Liver (tissue), 9 donors: ENCODE data around the gene THNSL1. TPM values are rescaled to one million over a fixed set of nuclear protein-coding genes. Genes with fewer than 3 reads are reported as not detected.

Source experiments
- DNase-seq: peaks from one replicate; pipeline ENCODE4 v3.0.0-alpha.2; 2017; ENCODE audit warnings: low spot score
- H3K27ac ChIP-seq, 2 donors: one replicate each; pipeline ENCODE4 v1.7.0; 2013; ENCODE audit warnings: inconsistent platforms in 2 of 2, low read length in 2 of 2, control low read depth in 1 of 2, low read depth in 1 of 2, mild to moderate bottlenecking in 1 of 2
- H3K27me3 ChIP-seq, 4 donors: one replicate each; pipeline versions ENCODE4 v1.6.1 to v1.7.0; 2013; ENCODE audit warnings: low read length in 3 of 4, inconsistent platforms in 1 of 4, mild to moderate bottlenecking in 1 of 4, moderate library complexity in 1 of 4; ENCODE audit not compliant: control insufficient read depth in 4 of 4, insufficient read depth in 4 of 4
- H3K36me3 ChIP-seq, 4 donors: one replicate each; pipeline versions ENCODE4 v1.6.1 to v1.7.0; 2013; ENCODE audit warnings: low read length in 3 of 4, mild to moderate bottlenecking in 3 of 4, low read depth in 1 of 4, moderate library complexity in 1 of 4; ENCODE audit not compliant: control insufficient read depth in 4 of 4, insufficient read depth in 3 of 4
- H3K4me1 ChIP-seq, 4 donors: one replicate each; pipeline versions ENCODE4 v1.6.1 to v1.7.0; 2013; ENCODE audit warnings: low read length in 3 of 4, mild to moderate bottlenecking in 3 of 4, moderate library complexity in 1 of 4; ENCODE audit not compliant: control insufficient read depth in 4 of 4, insufficient read depth in 4 of 4
- H3K4me3 ChIP-seq, 3 donors: one replicate each; pipeline versions ENCODE4 v1.6.1 to v1.7.0; 2013; ENCODE audit warnings: low read length in 3 of 3, control low read depth in 1 of 3, low read depth in 1 of 3, mild to moderate bottlenecking in 1 of 3
- H3K9ac ChIP-seq, 2 donors: one replicate each; pipeline ENCODE4 v1.7.0; 2013; ENCODE audit warnings: low read length in 2 of 2, mild to moderate bottlenecking in 2 of 2, moderate library complexity in 2 of 2, control low read depth in 1 of 2, low read depth in 1 of 2
- H3K9me3 ChIP-seq, 4 donors: one replicate each; pipeline versions ENCODE4 v1.6.1 to v1.7.0; 2013; ENCODE audit warnings: low read length in 3 of 4; ENCODE audit not compliant: control insufficient read depth in 4 of 4
- ATF3 ChIP-seq: IDR thresholded peaks from 2 replicates; pipeline ENCODE4 v1.6.1; 2016; ENCODE audit warnings: antibody characterized with exemption
- CTCF ChIP-seq: fragments of 150-350 bp; IDR thresholded peaks from 2 replicates; pipeline ENCODE4 v1.5.1; 2017; ENCODE audit warnings: improper control_type of control experiment, low read depth, low read length; ENCODE audit not compliant: missing input control
- EGR1 ChIP-seq, 2 donors: IDR thresholded peaks; 2 replicates each; pipeline ENCODE4 v1.6.1; 2016 to 2018; ENCODE audit warnings: antibody characterized with exemption in 2 of 2, low read depth in 2 of 2
- FOXA1 ChIP-seq: IDR thresholded peaks from 2 replicates; pipeline ENCODE4 v1.6.1; 2016; ENCODE audit warnings: antibody characterized with exemption
- FOXA2 ChIP-seq: IDR thresholded peaks from 2 replicates; pipeline ENCODE4 v1.6.1; 2016; ENCODE audit warnings: antibody characterized with exemption
- GABPA ChIP-seq, 2 donors: IDR thresholded peaks in 1 of 2; conservative IDR thresholded peaks in 1 of 2; 2 replicates each; pipeline ENCODE4 v1.6.1; 2016; ENCODE audit warnings: antibody characterized with exemption in 2 of 2, mild to moderate bottlenecking in 1 of 2, moderate library complexity in 1 of 2
- HNF4A ChIP-seq, 2 donors: conservative IDR thresholded peaks; 2 replicates each; pipeline ENCODE4 v1.6.1; 2016; ENCODE audit warnings: antibody characterized with exemption in 2 of 2, mild to moderate bottlenecking in 2 of 2
- HNF4G ChIP-seq: IDR thresholded peaks from 2 replicates; pipeline ENCODE4 v1.6.1; 2016; ENCODE audit warnings: antibody characterized with exemption
- JUND ChIP-seq, 2 donors: IDR thresholded peaks; 2 replicates each; pipeline ENCODE4 v1.6.1; 2016; ENCODE audit warnings: antibody characterized with exemption in 2 of 2
- MAX ChIP-seq: IDR thresholded peaks from 2 replicates; pipeline ENCODE4 v1.6.1; 2016; ENCODE audit warnings: antibody characterized with exemption
- NR2F2 ChIP-seq: IDR thresholded peaks from 2 replicates; pipeline ENCODE4 v1.6.1; 2016; ENCODE audit warnings: antibody characterized with exemption
- RAD21 ChIP-seq, 2 donors: IDR thresholded peaks; 2 replicates each; pipeline ENCODE4 v1.6.1; 2016; ENCODE audit warnings: antibody characterized with exemption in 2 of 2, mild to moderate bottlenecking in 2 of 2
- REST ChIP-seq: IDR thresholded peaks from 2 replicates; pipeline ENCODE4 v1.6.1; 2016; ENCODE audit warnings: antibody characterized with exemption, mild to moderate bottlenecking
- RXRA ChIP-seq, 2 donors: IDR thresholded peaks; 2 replicates each; pipeline ENCODE4 v1.6.1; 2017 to 2018; ENCODE audit warnings: antibody characterized with exemption in 2 of 2, mild to moderate bottlenecking in 1 of 2
- SP1 ChIP-seq: IDR thresholded peaks from 2 replicates; pipeline ENCODE4 v1.6.1; 2018; ENCODE audit warnings: antibody characterized with exemption, mild to moderate bottlenecking
- TAF1 ChIP-seq: conservative IDR thresholded peaks from 2 replicates; pipeline ENCODE4 v1.6.1; 2016; ENCODE audit warnings: antibody characterized with exemption, mild to moderate bottlenecking
- YY1 ChIP-seq: IDR thresholded peaks from 2 replicates; pipeline ENCODE4 v1.6.1; 2016; ENCODE audit warnings: antibody characterized with exemption, mild to moderate bottlenecking
- ZBTB33 ChIP-seq: IDR thresholded peaks from 2 replicates; pipeline ENCODE4 v1.6.1; 2016; ENCODE audit warnings: antibody characterized with exemption
- WGBS: extraction: QIAGEN DNeasy Blood & Tissue Kit; methylation state at CpG from one replicate; pipeline ENCODE4 v1.1.7; 2013; 5-methylcytosine and 5-hydroxymethylcytosine counted together
- polyA plus RNA-seq, 2 donors: library from polyadenylated mRNA; stranded (reverse) in 1 of 2; unstranded in 1 of 2; fragments of 200-250 nt in 1 of 2; fragments of >200 nt in 1 of 2; fragmentation: Nextera tagmentation in 1 of 2; extraction: Ambion mirVana in 1 of 2; gene quantifications; one replicate each; pipeline versions ENCODE4 v1.2.1 to v1.2.3, GENCODE V29; 2013 to 2015
- total RNA-seq, 2 donors: library from RNA; depleted of rRNA; stranded (reverse); fragments of >200 nt; gene quantifications; one replicate each; pipeline ENCODE4 v1.2.3, GENCODE V29; 2014
- donor health status: healthy.
- donor health status: healthy.
- donor health status: healthy.
- donor health status: healthy.
- donor health status: healthy.

Gene THNSL1
- total and polyA plus RNA-seq, 4 donors, result 5.0 to 8.2 (median 7.8) TPM

- no peaks in the 10 kb centered on the region for H3K27me3 ChIP-seq
- H3K4me1 ChIP-seq, result peaks cover 0 to 6% (median 0%) of the 10 kb centered on the region in 4 donors
- no peak overlapping the region for H3K4me3 ChIP-seq
- 94% methylated on average over 13 of the region's 13 CpGs for WGBS
- H3K9ac ChIP-seq, result no peak overlapping the region
- DNase-seq, result no peak
- H3K9me3 ChIP-seq, result no peaks in the 10 kb centered on the region
- H3K27ac ChIP-seq, result no peak overlapping the region
- no peak for TF ChIP-seq HNF4G
- TF ChIP-seq MAX, result no peak
- TF ChIP-seq REST, result no peak
- no peak for TF ChIP-seq ZBTB33
- TF ChIP-seq GABPA (IDR thresholded peaks at IDR 0.05 in 1 of 2, conservative IDR thresholded peaks at IDR 0.05 in 1 of 2), result no peak
- TF ChIP-seq SP1, result no peak
- no peak for TF ChIP-seq YY1
- TF ChIP-seq JUND (IDR thresholded peaks at IDR 0.05), result no peak
- no peak for TF ChIP-seq FOXA1
- no peak for TF ChIP-seq ATF3
- no peak for TF ChIP-seq RAD21 (IDR thresholded peaks at IDR 0.05)
- TF ChIP-seq CTCF, result no peak
- no peak for TF ChIP-seq FOXA2
- no peak for TF ChIP-seq HNF4A (conservative IDR thresholded peaks at IDR 0.05)
- TF ChIP-seq TAF1, result no peak
- TF ChIP-seq NR2F2, result no peak
- no peak for TF ChIP-seq EGR1 (IDR thresholded peaks at IDR 0.05; ENCODE audit: low read depth in 2 of 2)
- no peak for TF ChIP-seq RXRA (IDR thresholded peaks at IDR 0.05)
- H3K36me3 ChIP-seq, result no peaks in the 10 kb centered on the region
These were observed 25.1 kb upstream of the THNSL1 start for GRCh38 chr10:24991298-24991697.
